OCI-LY1 (cell line): ENCODE results near the gene TNNT3.

Source experiments
- H2AFZ ChIP-seq: fragments of 200-600 bp; sonication (generic), shearing (Covaris generic); 2 replicates; pipeline ENCODE4 v1.6.0; 2014; ENCODE audit warnings: antibody characterized with exemption, mild to moderate bottlenecking, low read length
- H3F3A ChIP-seq: fragments of 200-600 bp; sonication (generic), shearing (Covaris generic); 2 replicates; pipeline ENCODE4 v1.6.0; 2014; ENCODE audit warnings: mild to moderate bottlenecking, antibody characterized with exemption, low read length, moderate library complexity; ENCODE audit not compliant: insufficient read depth
- H3K27ac ChIP-seq: fragments of 200-600 bp; sonication (generic); 2 replicates; pipeline ENCODE4 v1.5.1; 2014; ENCODE audit warnings: low read length, mixed run types, mild to moderate bottlenecking, low read depth; ENCODE audit not compliant: poor library complexity, severe bottlenecking
- H3K27me3 ChIP-seq: fragments of 200-600 bp; sonication (generic); 2 replicates; pipeline ENCODE4 v1.6.0; 2014; ENCODE audit warnings: antibody characterized with exemption, mild to moderate bottlenecking, low read length, moderate library complexity; ENCODE audit not compliant: insufficient read depth
- H3K36me3 ChIP-seq: fragments of 200-600 bp; sonication (generic); 2 replicates; pipeline ENCODE4 v1.6.1; 2014; ENCODE audit warnings: mild to moderate bottlenecking, antibody characterized with exemption, low read length, moderate library complexity, mixed read lengths; ENCODE audit not compliant: insufficient read depth
- H3K4me1 ChIP-seq: fragments of 200-600 bp; sonication (generic); 2 replicates; pipeline ENCODE4 v1.5.1; 2014; ENCODE audit warnings: mild to moderate bottlenecking, low read length, moderate library complexity; ENCODE audit not compliant: insufficient read depth, severe bottlenecking
- H3K4me2 ChIP-seq: fragments of 200-600 bp; sonication (generic), shearing (Covaris generic); 2 replicates; pipeline ENCODE4 v1.6.1; 2014; ENCODE audit warnings: low read length
- H3K4me3 ChIP-seq: fragments of 200-600 bp; sonication (generic); 2 replicates; pipeline ENCODE4 v1.5.1; 2014; ENCODE audit warnings: low read length, low read depth, mild to moderate bottlenecking, mixed read lengths; ENCODE audit not compliant: poor library complexity, severe bottlenecking
- H3K79me2 ChIP-seq: fragments of 200-600 bp; shearing (Covaris generic); 2 replicates; pipeline ENCODE4 v1.6.1; 2016; ENCODE audit warnings: mixed run types, low read length, mixed read lengths; ENCODE audit not compliant: insufficient read depth
- H3K9ac ChIP-seq: fragments of 200-600 bp; sonication (generic), shearing (Covaris generic); 2 replicates; pipeline ENCODE4 v1.6.1; 2014; ENCODE audit warnings: mild to moderate bottlenecking, low read length, mixed read lengths
- H3K9me2 ChIP-seq: fragments of 200-600 bp; sonication (generic), shearing (Covaris generic); 2 replicates; pipeline ENCODE4 v1.6.1; 2014; ENCODE audit warnings: low read depth, mild to moderate bottlenecking, low read length, mixed read lengths
- H3K9me3 ChIP-seq: fragments of 200-600 bp; shearing (Covaris generic); 2 replicates; pipeline ENCODE4 v1.6.1; 2014; ENCODE audit warnings: low read length, mixed read lengths
- H4K20me1 ChIP-seq: fragments of 200-600 bp; sonication (generic), shearing (Covaris generic); 2 replicates; pipeline ENCODE4 v1.6.0; 2016; ENCODE audit warnings: mild to moderate bottlenecking, low read length; ENCODE audit not compliant: insufficient read depth
- CTCF ChIP-seq: fragments of 200-600 bp; sonication (generic), shearing (Covaris generic); IDR thresholded peaks from 2 replicates; pipeline ENCODE4 v1.5.1; 2017; ENCODE audit warnings: mild to moderate bottlenecking, antibody characterized with exemption, low read length, moderate library complexity, mixed read lengths
- EZH2 ChIP-seq: fragments of 200-600 bp; sonication (generic), shearing (Covaris generic); IDR thresholded peaks from 2 replicates; pipeline ENCODE4 v1.8.0; 2017; ENCODE audit warnings: borderline replicate concordance, mixed run types, mild to moderate bottlenecking, antibody characterized with exemption, low read length, moderate library complexity, mixed read lengths

TNNT3 gene

GRCh38 chr11:1935156-1936071, 15.9 kb downstream of the TNNT3 start:
- no peak for TF ChIP-seq CTCF
- TF ChIP-seq EZH2 = no peak
- no peaks in the 10 kb centered on the region for H4K20me1 ChIP-seq
- no peaks in the 10 kb centered on the region for H3K36me3 ChIP-seq
- no peaks in the 10 kb centered on the region for H3K9me2 ChIP-seq
- no peaks in the 10 kb centered on the region for H3K79me2 ChIP-seq
- H3K4me1 ChIP-seq = no peaks in the 10 kb centered on the region
- H2AFZ ChIP-seq = no peak overlapping the region
- no peaks in the 10 kb centered on the region for H3F3A ChIP-seq
- H3K27ac ChIP-seq = no peak overlapping the region
- H3K9me3 ChIP-seq = no peaks in the 10 kb centered on the region
- no peak overlapping the region for H3K4me3 ChIP-seq
- H3K27me3 ChIP-seq = no peaks in the 10 kb centered on the region
- H3K9ac ChIP-seq = no peak overlapping the region
- H3K4me2 ChIP-seq = no peak overlapping the region

GRCh38 chr11:1936072-1936780, 16.7 kb downstream of the TNNT3 start:
- Histone ChIP-seq H3K4me2 (no peak overlapping the region), H3K9me2 (no peaks in the 10 kb centered on the region), H2AFZ (no peak overlapping the region), H3K9me3 (no peaks in the 10 kb centered on the region), H3K36me3 (no peaks in the 10 kb centered on the region), H3K9ac (no peak overlapping the region), H3K27me3 (no peaks in the 10 kb centered on the region), H3K27ac (no peak overlapping the region), H3K79me2 (no peaks in the 10 kb centered on the region), H4K20me1 (no peaks in the 10 kb centered on the region), H3K4me3 (no peak overlapping the region), H3K4me1 (no peaks in the 10 kb centered on the region), H3F3A (no peaks in the 10 kb centered on the region)
- TF ChIP-seq EZH2 = no peak
- no peak for TF ChIP-seq CTCF

- no peak for TF ChIP-seq CTCF
- TF ChIP-seq EZH2 = no peak
- Histone ChIP-seq H4K20me1 (no peaks in the 10 kb centered on the region), H3K27ac (no peak overlapping the region), H3K4me2 (no peak overlapping the region), H3F3A (no peaks in the 10 kb centered on the region), H3K27me3 (no peaks in the 10 kb centered on the region), H3K9ac (no peak overlapping the region), H3K4me1 (no peaks in the 10 kb centered on the region), H3K9me3 (no peaks in the 10 kb centered on the region), H3K79me2 (no peaks in the 10 kb centered on the region), H3K36me3 (no peaks in the 10 kb centered on the region), H3K9me2 (no peaks in the 10 kb centered on the region), H2AFZ (no peak overlapping the region), H3K4me3 (no peak overlapping the region)
Measured at GRCh38 chr11:1936781-1937615, 17.5 kb downstream of the TNNT3 start.
